ENCODE measurements around the gene PODN.

- no peak for TF ChIP-seq CTCF (IDR thresholded peaks at IDR 0.05; ENCODE audit: low read length)
- TF ChIP-seq EZH2 (IDR thresholded peaks at IDR 0.05; ENCODE audit: borderline replicate concordance, low read length): no peak
Measured at GRCh38 chr1:53125122-53125521, 63.1 kb downstream of the PODN start.

Measured in OCI-LY1 (cell line).